Prostate gland (tissue), 2 donors: ENCODE results near the gene CXCR1. TPM values are rescaled to one million over a fixed set of nuclear protein-coding genes. Genes with fewer than 3 reads are reported as not detected.

Experiments
- DNase-seq: peaks from one replicate; pipeline ENCODE4 v3.0.0-alpha.2; 2019; ENCODE audit warnings: low spot score
- H3K27ac ChIP-seq, 2 donors: fragments of 200-600 bp; sonication (generic); 2 replicates each; pipeline ENCODE4 v1.5.1; 2017 to 2019
- H3K27me3 ChIP-seq: fragments of 200-600 bp; sonication (generic); replicated peaks from 2 replicates; pipeline ENCODE4 v1.5.1; 2019; ENCODE audit not compliant: insufficient read depth
- H3K36me3 ChIP-seq, 2 donors: fragments of 200-600 bp; sonication (generic); 1 replicate in 1 of 2; 2 replicates in 1 of 2; pipeline versions ENCODE4 v1.5.1 to v1.8.1; 2017 to 2019
- H3K4me1 ChIP-seq: fragments of 200-600 bp; sonication (generic); replicated peaks from 2 replicates; pipeline ENCODE4 v1.5.1; 2019
- H3K4me3 ChIP-seq, 2 donors: fragments of 200-600 bp; sonication (generic); 2 replicates each; pipeline ENCODE4 v1.5.1; 2017 to 2019
- H3K9me3 ChIP-seq: fragments of 200-600 bp; sonication (generic); 2 replicates; pipeline ENCODE4 v1.5.1; 2017
- CTCF ChIP-seq, 4 experiments: fragments of 200-600 bp in 2 of 4; fragments of 450-650 bp in 2 of 4; sonication (generic) in 2 of 4; IDR thresholded peaks; 1 replicate in 3 of 4; 2 replicates in 1 of 4; pipeline ENCODE4 v1.5.1; 2016 to 2019; ENCODE audit warnings: antibody characterized with exemption in 4 of 4, mild to moderate bottlenecking in 2 of 4, moderate library complexity in 2 of 4
- POLR2A ChIP-seq: fragments of 450-650 bp; IDR thresholded peaks from one replicate; pipeline ENCODE4 v1.6.1; 2016; ENCODE audit warnings: antibody characterized with exemption, mild to moderate bottlenecking
- POLR2AphosphoS5 ChIP-seq: sonication (generic); formaldehyde crosslinking; IDR thresholded peaks from one replicate; pipeline ENCODE4 v1.6.1; 2017; ENCODE audit warnings: antibody characterized with exemption
- WGBS: methylation state at CpG from one replicate; pipeline ENCODE4 v1.1.5; 2018; 5-methylcytosine and 5-hydroxymethylcytosine counted together
- intact Hi-C: fragments of 100-400 bp; cut with DNase I; formaldehyde crosslinking; loops from one replicate; pipeline ENCODE4 v1.14.2; 2022
- total RNA-seq, 2 donors: library from RNA; depleted of rRNA; stranded (reverse); fragments of >200 nt; gene quantifications; one replicate each; pipeline ENCODE4 v1.1.0, GENCODE V29; 2016

The CXCR1 gene
- total RNA-seq, 2 donors from 2014 or later, result 0.28 TPM; not detected in 1

DNA sequence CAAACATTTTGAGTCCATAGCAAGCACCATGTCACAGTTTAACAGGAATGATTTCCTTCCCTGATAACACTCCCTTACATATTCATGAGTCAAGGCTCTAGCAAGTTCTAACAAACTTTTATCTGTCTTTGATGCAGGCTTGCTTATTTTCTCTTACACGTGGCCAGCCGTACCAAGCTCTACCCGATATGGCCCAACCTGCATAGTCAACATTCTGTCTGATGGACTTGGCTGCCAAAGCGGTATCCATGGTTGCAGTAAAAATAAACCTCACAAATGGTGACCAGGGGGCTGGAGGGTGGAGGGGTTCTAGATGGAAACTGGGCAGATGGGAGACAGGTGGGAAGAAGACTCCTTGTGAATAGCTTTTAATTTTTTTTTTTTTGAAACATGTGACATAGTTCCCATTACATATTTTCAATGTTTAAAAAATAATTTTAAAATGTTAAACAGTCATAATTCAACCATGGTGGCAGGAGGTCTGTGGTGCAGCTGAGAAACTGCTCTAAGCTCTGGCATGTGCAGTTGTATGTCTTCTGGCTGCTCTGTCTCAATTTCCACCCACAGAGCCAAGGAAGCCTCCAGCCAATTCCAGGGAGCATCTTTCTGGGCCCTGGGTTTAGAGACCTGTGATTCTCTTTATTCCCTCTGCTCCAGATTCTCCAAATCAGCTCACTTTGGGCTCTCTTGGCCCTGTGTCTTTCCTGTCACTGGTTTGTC is 20.7 kb upstream of the CXCR1 start:
- Histone ChIP-seq H3K36me3 (no peaks in the 10 kb centered on the region), H3K27me3 (no peaks in the 10 kb centered on the region), H3K27ac (no peak overlapping the region), H3K4me1 (no peaks in the 10 kb centered on the region), H3K4me3 (no peak overlapping the region), H3K9me3 (no peaks in the 10 kb centered on the region)
- intact Hi-C loops, result loop anchor here (5.0 kb wide), 2 partner anchors 70 to 85 kb away; partner anchors contain the start of genes AAMP and PNKD
- no peak for DNase-seq
- TF ChIP-seq POLR2A, result no peak
- no peak for TF ChIP-seq CTCF (IDR thresholded peaks at IDR 0.05)
- no peak for TF ChIP-seq POLR2AphosphoS5
- WGBS, result 38% methylated on average over 4 of the region's 4 CpGs

DNA sequence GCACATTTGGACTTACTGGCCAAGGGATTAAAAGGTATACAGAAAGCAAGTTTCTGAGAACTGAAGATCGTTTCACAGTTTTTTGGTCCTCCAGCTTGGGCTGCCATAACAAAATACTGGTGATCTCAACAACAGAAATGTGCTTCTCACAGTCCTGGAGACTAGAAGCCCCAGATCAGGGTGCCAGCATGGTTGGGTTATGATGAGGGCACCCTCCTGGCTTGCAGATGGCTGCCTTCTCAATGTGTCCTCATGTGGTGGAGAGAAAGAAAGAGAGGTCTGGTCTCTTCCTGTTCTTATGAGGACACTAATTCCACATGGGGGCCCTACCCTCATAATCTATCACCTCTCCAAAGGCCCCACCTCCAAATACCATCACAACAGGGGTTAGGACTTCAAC is 20.1 kb upstream of the CXCR1 start:
- 63% methylated on average over 1 of the region's 1 CpG for WGBS

GRCh38 chr2:218186355-218186766 is 19.6 kb upstream of the CXCR1 start:
- TF ChIP-seq POLR2AphosphoS5 (peak; percentile 16), POLR2A (no peak), CTCF (IDR thresholded peaks at IDR 0.05) (peak; percentile 43 to 86 (median 75))
- no peak overlapping the region for H3K27ac ChIP-seq
- intact Hi-C loops, result loop anchor here (5.0 kb wide), 2 partner anchors 71 to 86 kb away; partner anchors contain the start of genes AAMP and PNKD
- no peaks in the 10 kb centered on the region for H3K9me3 ChIP-seq
- WGBS, result 39% methylated on average over 8 of the region's 8 CpGs
- no peaks in the 10 kb centered on the region for H3K27me3 ChIP-seq
- DNase-seq, result peak; percentile 55
- H3K36me3 ChIP-seq, result no peaks in the 10 kb centered on the region
- no peaks in the 10 kb centered on the region for H3K4me1 ChIP-seq
- no peak overlapping the region for H3K4me3 ChIP-seq

More for the DNA sequence above, 20.1 kb upstream of the CXCR1 start:
- H3K4me3 ChIP-seq, result no peak overlapping the region
- no peak overlapping the region for H3K27ac ChIP-seq
- H3K36me3 ChIP-seq, result no peaks in the 10 kb centered on the region
- no peaks in the 10 kb centered on the region for H3K9me3 ChIP-seq
- no peak for TF ChIP-seq CTCF (IDR thresholded peaks at IDR 0.05)
- TF ChIP-seq POLR2A, result no peak
- no peak for TF ChIP-seq POLR2AphosphoS5
- intact Hi-C loops, result loop anchor here (5.0 kb wide), 2 partner anchors 70 to 85 kb away; partner anchors contain the start of genes AAMP and PNKD
- DNase-seq, result no peak
- no peaks in the 10 kb centered on the region for H3K4me1 ChIP-seq
- H3K27me3 ChIP-seq, result no peaks in the 10 kb centered on the region

DNA sequence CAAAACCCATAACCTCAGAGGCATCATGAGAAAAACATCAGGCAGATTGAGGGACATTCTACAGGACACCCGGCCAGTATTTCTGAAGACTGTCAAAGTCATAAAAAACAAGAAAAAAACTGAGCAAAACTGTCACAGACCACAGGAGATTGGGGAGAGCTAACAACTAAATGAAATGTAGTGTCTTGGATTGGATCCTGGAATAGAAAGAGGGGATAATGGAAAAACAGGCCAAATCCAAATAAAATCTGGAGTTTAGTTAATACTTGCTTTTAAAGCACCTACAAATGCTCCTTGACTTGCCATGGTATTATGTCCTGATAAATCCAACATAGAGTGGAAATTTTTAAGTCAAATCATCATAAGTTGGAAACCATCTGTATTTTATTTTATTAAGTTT is 17.6 kb upstream of the CXCR1 start:
- 89% methylated on average over 1 of the region's 1 CpG for WGBS
- Histone ChIP-seq H3K27ac (no peak overlapping the region), H3K4me1 (no peaks in the 10 kb centered on the region), H3K9me3 (no peaks in the 10 kb centered on the region), H3K36me3 (no peaks in the 10 kb centered on the region), H3K4me3 (no peak overlapping the region), H3K27me3 (no peaks in the 10 kb centered on the region)
- TF ChIP-seq POLR2A (no peak), POLR2AphosphoS5 (no peak), CTCF (IDR thresholded peaks at IDR 0.05) (no peak)
- DNase-seq, result no peak
- intact Hi-C loops, result no loop called here
